Endometrial microvascular endothelial cells (primary cell): Measurements from ENCODE around the gene DENND2D. TPM values are rescaled to one million over a fixed set of nuclear protein-coding genes. Genes with fewer than 3 reads are reported as not detected.

Experiments
- in situ Hi-C: cut with HindIII; loops from 2 replicates; pipeline ENCODE4 v1.10.0; 2017; ENCODE audit warnings: low sequenced_read_pairs, low pct_unique_long_range_greater_than_20kb; ENCODE audit errors: inconsistent ontology term
- total RNA-seq: library from RNA; depleted of rRNA; stranded (reverse); fragments of >200 nt; gene quantifications from one replicate; pipeline ENCODE4 v1.2.3, GENCODE V29; 2015; ENCODE audit errors: inconsistent ontology term

DENND2D gene
- total RNA-seq, 1 donor from 2014 or later: not detected

DNA sequence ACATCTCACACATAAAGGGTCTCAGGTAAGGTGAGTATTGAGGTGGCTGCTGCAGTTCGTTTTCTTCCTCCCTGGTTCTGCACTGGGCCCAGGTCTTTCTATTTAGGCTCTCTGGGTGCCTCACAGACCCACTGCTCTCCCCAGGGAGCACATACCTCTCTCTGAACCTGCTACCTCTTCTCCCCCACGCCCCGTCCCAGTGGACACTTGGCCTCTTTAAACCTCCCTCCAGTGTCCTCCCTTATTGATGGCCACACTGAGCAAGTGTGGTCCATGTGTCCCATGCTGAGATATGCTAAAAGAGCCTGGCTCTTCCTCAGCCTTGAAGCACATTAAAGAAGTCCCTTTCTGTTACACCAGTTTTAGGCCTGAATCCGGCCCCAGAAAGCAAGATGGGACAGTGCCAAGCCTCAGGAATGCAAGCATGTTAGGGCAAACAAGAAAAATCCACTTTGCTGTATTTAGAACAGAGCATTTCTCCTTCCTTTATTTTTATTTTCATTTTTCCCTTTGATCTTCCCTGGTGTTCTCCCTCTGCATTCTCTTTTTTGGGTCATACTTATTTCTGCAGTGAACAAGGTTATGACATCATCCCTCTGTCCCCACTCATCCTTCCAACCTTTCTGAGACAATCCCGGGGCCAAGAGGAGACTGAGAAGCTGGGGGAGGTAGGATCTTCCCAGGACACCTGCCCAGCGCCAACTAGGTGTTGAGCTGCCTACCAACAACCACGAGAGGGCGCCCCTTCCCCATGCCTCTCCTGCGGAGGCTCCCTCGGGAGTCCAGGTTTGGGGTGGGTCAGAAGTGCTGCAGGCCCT, 22.1 kb upstream of the DENND2D start:
- in situ Hi-C loops: loop anchor here (25.0 kb wide), 1 partner anchor 190 kb away; no protein-coding TSS in a partner anchor

GRCh38 chr1:111221633-111222291, 21.3 kb upstream of the DENND2D start:
- in situ Hi-C loops: loop anchor here (25.0 kb wide), 1 partner anchor 191 kb away; no protein-coding TSS in a partner anchor

DNA sequence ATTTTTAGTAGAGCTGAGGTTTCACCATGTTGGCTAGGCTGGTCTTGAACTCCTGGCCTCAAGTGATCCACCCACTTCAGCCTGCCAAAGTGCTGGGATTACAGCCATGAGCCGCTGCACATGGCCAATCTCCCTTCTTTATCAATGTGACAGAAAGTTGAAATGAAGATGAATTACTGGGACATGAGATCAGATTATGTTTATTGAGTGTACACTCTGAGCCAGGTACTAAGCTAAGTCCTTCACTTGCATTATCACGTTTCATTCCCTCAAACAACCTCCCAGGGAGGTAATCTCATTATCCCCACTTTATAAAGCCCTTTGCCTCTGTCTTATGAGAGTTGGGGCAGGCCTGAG, 20.8 kb upstream of the DENND2D start:
- in situ Hi-C loops: loop anchor here (25.0 kb wide), 1 partner anchor 191 kb away; no protein-coding TSS in a partner anchor

GRCh38 chr1:111220302-111220890, 19.9 kb upstream of the DENND2D start:
- in situ Hi-C loops: loop anchor here (25.0 kb wide), 1 partner anchor 192 kb away; no protein-coding TSS in a partner anchor

GRCh38 chr1:111219557-111220286, 19.3 kb upstream of the DENND2D start:
- in situ Hi-C loops: loop anchor here (25.0 kb wide), 1 partner anchor 193 kb away; no protein-coding TSS in a partner anchor

- in situ Hi-C loops: loop anchor here (25.0 kb wide), 1 partner anchor 193 kb away; no protein-coding TSS in a partner anchor
Observed at GRCh38 chr1:111218701-111219556, 18.5 kb upstream of the DENND2D start.

- in situ Hi-C loops: loop anchor here (25.0 kb wide), 1 partner anchor 195 kb away; no protein-coding TSS in a partner anchor
Observed at GRCh38 chr1:111217183-111217910, 16.9 kb upstream of the DENND2D start.

DNA sequence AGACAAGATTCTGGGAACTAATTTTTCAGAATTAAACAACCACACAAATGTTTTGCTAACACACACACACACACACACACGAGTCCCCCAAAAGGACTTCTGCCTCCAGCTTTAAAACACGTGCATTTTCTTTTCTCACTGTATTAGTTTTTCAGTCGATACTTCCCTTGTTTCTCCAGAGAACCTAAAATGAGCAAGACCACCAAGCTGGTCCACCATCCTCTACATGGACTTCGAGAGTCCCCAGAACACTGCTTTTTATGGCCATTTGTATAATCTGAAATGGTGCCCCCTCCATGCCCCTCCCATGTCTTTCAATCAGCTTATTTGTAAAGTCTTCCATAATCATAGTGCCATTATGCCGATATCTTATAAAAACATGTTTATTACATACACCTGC, 16.3 kb upstream of the DENND2D start:
- in situ Hi-C loops: loop anchor here (25.0 kb wide), 1 partner anchor 196 kb away; no protein-coding TSS in a partner anchor

- in situ Hi-C loops: loop anchor here (25.0 kb wide), 1 partner anchor 197 kb away; no protein-coding TSS in a partner anchor
Observed at GRCh38 chr1:111215285-111215684, 14.8 kb upstream of the DENND2D start.

DNA sequence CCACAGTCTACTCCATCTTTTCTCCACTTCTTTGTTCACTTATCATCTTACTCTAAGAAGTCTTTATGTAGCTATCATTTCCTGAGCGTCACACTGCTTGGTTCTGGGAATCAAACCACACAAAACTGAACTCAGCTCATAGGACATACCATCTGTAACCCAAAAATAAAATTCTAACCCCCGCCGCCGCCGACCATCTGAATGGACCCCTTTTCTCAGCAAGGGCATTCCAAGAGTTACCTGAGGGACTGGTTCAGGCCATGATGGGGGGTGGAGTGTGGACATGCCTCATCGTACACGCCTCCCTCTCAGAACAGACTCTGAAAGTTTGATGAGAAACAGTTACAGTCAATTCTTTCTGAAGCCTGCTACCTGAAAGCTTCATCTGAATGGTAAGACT, 14.4 kb upstream of the DENND2D start:
- in situ Hi-C loops: loop anchor here (25.0 kb wide), 1 partner anchor 197 kb away; no protein-coding TSS in a partner anchor

GRCh38 chr1:111214074-111214801, 13.8 kb upstream of the DENND2D start:
- in situ Hi-C loops: loop anchor here (25.0 kb wide), 1 partner anchor 198 kb away; no protein-coding TSS in a partner anchor

- in situ Hi-C loops: loop anchor here (25.0 kb wide), 1 partner anchor 199 kb away; no protein-coding TSS in a partner anchor
Observed at GRCh38 chr1:111213412-111213811, 13.0 kb upstream of the DENND2D start.

DNA sequence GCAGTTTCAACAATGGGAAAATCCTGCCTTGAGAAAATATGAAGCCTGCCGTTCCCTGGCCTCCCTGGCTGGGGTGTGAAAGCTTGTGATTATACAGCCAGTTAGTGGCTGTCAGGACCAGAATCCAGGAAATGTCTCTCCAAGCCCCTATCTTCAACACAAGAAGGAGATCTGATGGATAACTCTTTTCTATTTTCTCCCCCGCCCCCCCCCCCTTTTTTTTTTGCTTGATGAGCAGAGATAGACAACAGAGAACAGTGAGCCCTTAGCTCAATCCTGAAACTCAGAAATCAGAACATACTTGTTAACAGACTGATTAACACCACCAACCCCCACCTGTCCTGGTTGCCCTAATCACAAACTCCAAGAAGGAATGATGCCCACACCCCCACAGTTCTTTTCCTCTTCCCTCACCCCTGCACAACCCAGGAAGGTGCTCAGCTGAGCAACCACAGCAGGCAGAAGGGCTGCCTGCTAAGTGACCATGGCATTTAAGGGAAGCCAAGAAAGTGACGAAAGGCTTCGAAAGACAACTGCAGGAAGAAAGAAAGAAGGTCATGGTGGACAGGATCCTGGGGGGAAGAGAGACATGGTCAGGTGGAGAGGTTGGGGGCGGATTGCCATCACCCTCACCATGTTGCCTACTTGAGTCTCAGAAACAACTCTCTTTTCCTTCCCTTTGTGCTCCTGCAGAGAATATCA, 12.3 kb upstream of the DENND2D start:
- in situ Hi-C loops: loop anchor here (25.0 kb wide), 1 partner anchor 200 kb away; no protein-coding TSS in a partner anchor

DNA sequence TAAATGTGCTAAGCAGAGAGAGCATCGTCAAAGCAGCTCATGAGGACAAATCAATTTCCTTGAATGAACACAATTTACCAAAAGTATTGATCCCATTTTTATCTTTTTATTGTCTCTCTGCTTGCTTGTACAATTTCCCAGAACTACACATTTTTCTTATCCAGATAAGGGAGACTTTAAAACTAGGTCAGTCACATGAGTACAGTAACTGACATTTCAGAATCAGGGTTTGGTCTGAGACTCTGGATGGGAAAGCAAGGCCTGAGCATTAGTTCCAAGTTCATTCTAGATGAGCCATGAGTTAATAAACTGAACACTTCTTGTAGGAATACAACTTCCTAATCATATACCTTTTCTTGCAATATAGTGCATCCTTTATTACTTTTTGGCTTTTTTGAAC, 11.5 kb upstream of the DENND2D start:
- in situ Hi-C loops: loop anchor here (25.0 kb wide), 1 partner anchor 200 kb away; no protein-coding TSS in a partner anchor

DNA sequence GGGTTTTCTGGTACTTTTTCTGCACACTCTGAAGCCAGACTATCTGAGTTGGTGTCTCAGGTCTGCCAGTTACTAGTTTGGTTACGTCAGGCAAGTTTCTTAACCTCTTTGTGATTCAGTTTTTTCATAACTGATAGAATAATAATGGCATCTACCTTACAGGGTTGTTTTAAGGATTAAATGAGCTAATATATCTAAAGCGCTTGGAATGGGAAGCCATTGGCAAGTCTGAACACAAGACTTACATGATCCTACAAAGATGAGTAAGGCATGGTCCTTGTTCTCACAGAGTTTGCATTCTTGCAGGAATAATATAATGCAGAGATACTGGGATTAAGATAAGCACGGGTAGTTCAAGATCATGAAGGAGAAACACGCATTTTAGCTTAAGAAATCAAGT, 9.2 kb upstream of the DENND2D start:
- in situ Hi-C loops: loop anchor here (25.0 kb wide), 1 partner anchor 203 kb away; no protein-coding TSS in a partner anchor

DNA sequence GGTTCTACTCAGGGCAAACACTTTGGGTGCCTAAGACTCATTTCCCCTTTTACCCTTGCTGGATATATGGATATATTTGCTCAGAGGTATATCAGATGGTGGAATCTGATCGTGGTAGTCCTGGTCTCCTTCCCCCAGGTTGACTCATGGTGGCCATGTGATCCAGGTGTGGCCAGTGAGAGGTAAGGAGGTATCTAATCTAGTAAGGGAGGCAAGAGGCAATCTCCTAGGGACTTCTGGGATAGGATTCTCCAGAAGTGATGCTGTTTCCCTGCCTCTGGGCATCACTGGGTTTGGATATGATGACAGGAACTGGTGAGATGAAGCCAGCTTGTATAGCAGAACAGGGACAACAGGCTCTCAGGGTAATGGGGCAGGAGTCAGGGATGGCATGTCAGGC, 8.5 kb upstream of the DENND2D start:
- in situ Hi-C loops: loop anchor here (25.0 kb wide), 1 partner anchor 203 kb away; no protein-coding TSS in a partner anchor
